Activated T-helper 17 cell treated with anti-CD3 and anti-CD28 coated beads, Interleukin-2, amount 50 U/mL, for 72 hours (primary cell): ENCODE data around the gene CAMKMT. TPM values are rescaled to one million over a fixed set of nuclear protein-coding genes. Genes with fewer than 3 reads are reported as not detected.
A peak's percentile ranks its signal among the peaks of the same experiment; 100 is the strongest.

Experiments
- ATAC-seq: fragments of 150-1000 bp; cut with Tn5 transposase; replicated peaks from 2 replicates; pipeline ENCODE4 v1.10.0; 2021; ENCODE audit warnings: mild to moderate bottlenecking, moderate library complexity
- H3K27ac Mint-ChIP-seq: one replicate; pipeline ENCODE4 v1.8.0; 2022; ENCODE audit warnings: mixed read lengths
- H3K27me3 Mint-ChIP-seq: one replicate; pipeline ENCODE4 v1.8.0; 2022; ENCODE audit warnings: mixed read lengths
- H3K36me3 Mint-ChIP-seq: one replicate; pipeline ENCODE4 v1.8.0; 2022; ENCODE audit warnings: low read depth, mild to moderate bottlenecking, mixed read lengths
- H3K4me1 Mint-ChIP-seq: one replicate; pipeline ENCODE4 v1.8.0; 2022; ENCODE audit warnings: mixed read lengths
- H3K4me3 Mint-ChIP-seq: one replicate; pipeline ENCODE4 v1.8.0; 2022; ENCODE audit warnings: mild to moderate bottlenecking, mixed read lengths
- H3K9me3 Mint-ChIP-seq: one replicate; pipeline ENCODE4 v1.8.0; 2022; ENCODE audit warnings: mixed read lengths
- total RNA-seq, 2 donors: library from RNA; stranded (reverse); gene quantifications; one replicate each; pipeline ENCODE4 v1.2.3, GENCODE V29; 2022

Gene CAMKMT
- 10 to 100 TPM; 13.4 TPM for total RNA-seq

DNA sequence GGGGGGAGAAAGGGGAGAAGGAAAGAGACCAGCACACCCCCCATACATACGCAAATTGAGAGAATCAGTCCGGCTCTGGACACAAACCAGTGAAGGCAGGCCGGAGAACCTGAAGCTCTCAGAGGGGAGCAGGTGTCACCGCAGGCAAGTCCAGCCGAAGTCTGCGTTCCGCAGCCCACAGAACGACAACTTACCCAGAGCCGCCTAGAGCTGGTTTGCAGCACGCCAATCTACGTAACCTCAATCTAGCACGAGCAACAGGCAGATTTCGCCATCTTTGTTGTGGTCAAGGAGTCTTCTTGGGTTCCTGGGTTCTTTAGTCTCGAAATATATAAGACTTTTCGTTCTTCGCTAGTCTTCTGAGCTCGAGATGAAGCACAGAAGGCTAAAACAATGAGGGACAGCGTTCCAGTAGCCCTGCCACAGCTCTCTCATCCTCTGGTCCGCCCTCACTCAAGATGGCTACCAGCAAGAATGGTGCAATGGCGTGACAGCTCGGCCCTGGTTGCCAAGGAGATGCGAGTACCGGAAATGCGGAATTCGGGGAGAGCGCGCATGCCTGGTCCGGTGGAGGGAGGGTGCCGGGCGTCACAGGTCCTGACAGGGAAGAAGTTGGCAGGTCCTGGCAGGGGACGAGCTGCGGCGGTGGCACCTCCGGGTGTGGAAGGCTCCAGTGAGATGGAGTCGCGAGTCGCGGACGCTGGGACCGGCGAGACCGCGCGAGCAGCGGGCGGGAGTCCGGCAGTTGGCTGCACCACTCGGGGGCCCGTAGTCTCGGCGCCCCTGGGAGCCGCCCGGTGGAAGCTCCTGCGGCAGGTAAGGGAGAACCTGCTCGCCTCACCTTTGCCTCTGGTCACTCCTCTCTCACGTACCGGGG, at the start of gene CAMKMT, which contains the start of gene PREPL:
TSS of gene CAMKMT (plus strand) at position 618 of the 877 bp plus-strand sequence.
TSS of gene PREPL (minus strand) at position 165 of the 877 bp plus-strand sequence. CDS start 15,152 bp downstream, outside the sequence.
- ATAC-seq = peak; percentile 88
- Mint-ChIP-seq H3K27ac (peak within 1 kb of the TSS; percentile 99), H3K36me3 (peaks cover 27% of the 10 kb centered on the region), H3K4me3 (peak within 1 kb of the TSS; percentile 99), H3K27me3 (no peaks in the 10 kb centered on the region), H3K4me1 (peaks cover 23% of the 10 kb centered on the region), H3K9me3 (no peaks in the 10 kb centered on the region)

DNA sequence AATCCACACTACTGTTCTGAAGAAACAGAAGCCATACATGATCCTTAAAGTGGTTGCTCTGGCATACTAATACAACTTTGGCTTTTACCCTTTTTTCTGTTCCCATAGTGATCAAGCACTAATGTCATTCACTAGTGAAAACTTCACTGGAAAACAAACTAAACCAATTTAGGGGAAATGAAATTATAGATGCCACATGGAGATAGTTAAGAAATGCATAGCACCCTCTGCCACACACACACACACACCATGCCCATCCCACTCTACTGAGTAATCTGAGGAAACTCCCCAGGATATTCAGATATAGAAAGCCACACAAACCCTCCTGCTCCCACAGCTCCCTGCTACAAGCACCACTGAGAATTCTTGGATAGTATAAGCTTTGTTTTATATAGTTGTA, 47.4 kb upstream of the CAMKMT start:
- Mint-ChIP-seq H3K4me1 (no peaks in the 10 kb centered on the region), H3K27ac (no peak overlapping the region), H3K27me3 (no peaks in the 10 kb centered on the region), H3K9me3 (peaks cover 14% of the 10 kb centered on the region), H3K4me3 (no peak overlapping the region), H3K36me3 (peaks cover 82% of the 10 kb centered on the region)
- no peak for ATAC-seq

DNA sequence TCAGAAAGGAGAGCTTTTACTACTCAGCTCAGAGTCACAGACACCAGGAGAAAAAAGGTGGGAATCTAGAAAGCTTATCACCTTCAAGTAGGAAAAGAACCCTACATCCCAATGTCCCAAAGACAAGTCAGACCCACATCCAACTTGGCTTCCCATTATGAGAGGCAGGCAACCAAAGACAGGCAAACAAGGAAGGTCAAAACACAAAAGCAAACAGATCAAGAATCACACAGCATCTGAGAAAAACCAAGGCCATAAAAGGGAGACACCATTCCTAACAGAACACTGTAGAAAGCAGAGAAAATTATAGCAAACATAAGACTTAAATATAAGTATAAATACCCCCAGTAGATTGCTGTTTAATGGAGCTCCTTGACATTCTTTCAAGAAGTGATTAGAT, 45.8 kb upstream of the CAMKMT start:
- Mint-ChIP-seq H3K4me1 (no peaks in the 10 kb centered on the region), H3K27me3 (no peaks in the 10 kb centered on the region), H3K27ac (no peak overlapping the region), H3K4me3 (no peak overlapping the region), H3K9me3 (peaks cover 14% of the 10 kb centered on the region), H3K36me3 (peaks cover 96% of the 10 kb centered on the region)
- ATAC-seq = no peak

DNA sequence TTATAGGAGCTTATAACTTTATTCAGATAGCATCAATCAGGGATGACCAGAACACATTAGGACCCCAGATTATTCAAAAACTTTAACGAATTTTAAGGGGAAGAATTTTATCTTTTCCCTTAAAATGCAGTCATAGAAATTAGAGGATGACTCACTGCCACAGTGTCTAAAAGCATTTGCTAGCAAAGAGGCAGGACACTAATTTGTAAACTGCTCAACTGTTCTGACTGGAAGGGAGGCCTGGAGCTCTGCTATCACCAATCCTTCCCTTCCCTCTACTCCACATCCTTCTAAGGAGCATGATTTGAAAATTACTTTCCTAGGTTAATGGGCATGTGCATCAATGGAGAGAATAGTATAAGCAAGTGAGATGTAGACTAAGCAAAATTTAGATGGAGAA, 40.9 kb upstream of the CAMKMT start:
- peaks cover 4% of the 10 kb centered on the region for H3K9me3 Mint-ChIP-seq
- no peak for ATAC-seq
- H3K27ac Mint-ChIP-seq = no peak overlapping the region
- H3K27me3 Mint-ChIP-seq = no peaks in the 10 kb centered on the region
- H3K4me3 Mint-ChIP-seq = no peak overlapping the region
- no peaks in the 10 kb centered on the region for H3K4me1 Mint-ChIP-seq
- H3K36me3 Mint-ChIP-seq = peaks cover 95% of the 10 kb centered on the region

DNA sequence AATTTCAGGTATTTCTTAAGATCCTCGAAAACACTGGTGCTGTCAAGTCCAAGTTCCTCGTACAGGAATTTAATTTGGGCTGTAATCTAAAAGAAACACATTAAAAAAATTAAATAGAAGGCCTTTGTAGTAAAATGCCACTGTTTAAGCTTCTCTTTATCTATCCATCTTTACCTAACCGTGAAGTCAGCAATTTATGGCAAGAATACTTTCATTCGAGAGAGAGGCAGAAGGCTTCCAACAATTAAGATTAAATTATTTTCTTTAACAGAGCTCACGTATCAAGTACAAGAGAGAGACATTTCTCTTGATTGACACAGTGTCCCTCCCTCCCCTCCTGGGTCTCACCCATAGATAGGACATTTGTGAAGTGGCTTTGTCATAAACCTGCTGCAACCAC, 40.4 kb upstream of the CAMKMT start:
- Mint-ChIP-seq H3K4me1 (no peaks in the 10 kb centered on the region), H3K36me3 (peaks cover 95% of the 10 kb centered on the region), H3K27me3 (no peaks in the 10 kb centered on the region), H3K4me3 (no peak overlapping the region), H3K9me3 (no peaks in the 10 kb centered on the region), H3K27ac (no peak overlapping the region)
- ATAC-seq = no peak

DNA sequence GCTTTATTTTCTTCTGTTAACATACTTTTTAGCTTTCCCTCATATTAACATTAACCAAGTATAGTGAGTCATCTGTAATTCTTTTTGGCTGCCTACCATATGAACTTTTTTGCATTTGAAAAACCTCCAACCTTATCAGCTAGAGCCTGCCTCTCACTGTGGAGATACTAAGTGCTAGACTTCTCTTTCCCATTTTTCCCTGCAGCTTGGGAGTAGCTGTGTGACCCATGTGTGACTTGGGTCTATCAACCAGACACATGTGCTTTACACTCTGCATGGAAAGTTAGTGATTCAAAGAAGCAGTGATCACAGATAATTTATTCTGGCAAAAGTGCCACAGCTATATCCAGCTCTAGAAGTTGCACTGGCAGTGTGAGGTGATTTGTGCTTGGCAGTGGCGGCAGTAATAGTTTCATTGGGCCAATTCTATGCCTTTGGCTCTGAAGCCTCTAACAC, 36.7 kb upstream of the CAMKMT start:
- Mint-ChIP-seq H3K4me1 (no peaks in the 10 kb centered on the region), H3K27me3 (no peaks in the 10 kb centered on the region), H3K27ac (no peak overlapping the region), H3K9me3 (no peaks in the 10 kb centered on the region), H3K36me3 (peaks cover 96% of the 10 kb centered on the region), H3K4me3 (no peak overlapping the region)
- ATAC-seq = no peak

DNA sequence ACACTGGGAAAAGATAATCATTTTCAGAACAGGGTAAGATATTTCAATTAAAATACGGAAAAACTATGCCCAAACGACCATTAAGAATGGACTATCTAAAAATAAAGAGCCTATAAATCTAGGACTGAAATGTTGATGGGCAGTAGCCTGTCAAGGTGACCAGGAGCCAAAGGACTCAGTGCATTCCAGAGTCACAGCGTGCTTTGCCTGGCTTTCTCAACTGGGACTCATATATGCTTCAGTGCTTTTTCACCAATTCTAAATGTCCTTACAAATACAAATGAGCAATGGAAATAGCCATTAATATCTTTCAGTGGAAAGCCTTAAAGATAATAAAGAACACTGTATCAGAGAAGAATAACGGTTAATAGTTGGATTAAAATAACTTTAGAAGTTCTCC, 35.9 kb upstream of the CAMKMT start:
- H3K9me3 Mint-ChIP-seq = no peaks in the 10 kb centered on the region
- H3K27ac Mint-ChIP-seq = no peak overlapping the region
- no peaks in the 10 kb centered on the region for H3K27me3 Mint-ChIP-seq
- H3K4me3 Mint-ChIP-seq = no peak overlapping the region
- peaks cover 96% of the 10 kb centered on the region for H3K36me3 Mint-ChIP-seq
- H3K4me1 Mint-ChIP-seq = no peaks in the 10 kb centered on the region
- ATAC-seq = no peak

DNA sequence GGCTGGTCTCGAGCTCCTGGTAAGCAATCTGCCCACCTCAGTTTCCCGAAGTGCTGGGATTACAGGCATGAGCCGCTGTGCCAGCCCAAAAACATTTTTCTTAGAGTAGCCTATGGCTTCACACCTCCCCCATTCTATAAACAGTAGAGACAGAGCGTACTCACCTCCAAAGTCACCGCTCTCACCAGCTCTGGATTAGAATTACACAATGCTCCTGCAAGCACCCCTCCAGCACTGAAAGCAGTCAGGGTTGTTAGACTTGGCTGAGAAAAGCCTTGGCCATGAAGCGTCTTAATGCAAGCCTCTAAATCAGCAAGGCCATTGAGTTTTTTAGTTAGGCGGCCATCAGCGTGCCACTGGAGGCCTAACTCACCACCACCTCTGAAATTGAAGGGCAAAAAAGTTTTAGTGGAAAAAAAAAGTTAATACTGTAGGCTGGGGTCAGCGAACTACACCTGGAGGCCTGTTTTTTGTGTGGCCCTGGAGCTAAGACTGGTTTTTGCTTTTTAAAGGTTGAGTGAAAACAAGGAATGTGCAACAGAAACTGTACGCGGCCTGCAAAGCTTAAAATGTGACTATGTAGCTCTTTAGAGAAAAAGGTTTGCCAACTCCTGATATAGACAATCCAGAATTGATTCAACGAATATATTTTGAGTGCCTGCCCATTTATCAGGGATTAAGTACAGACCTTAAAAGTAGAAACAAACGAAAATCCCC, 35.0 kb upstream of the CAMKMT start:
- ATAC-seq = no peak
- no peaks in the 10 kb centered on the region for H3K9me3 Mint-ChIP-seq
- H3K4me3 Mint-ChIP-seq = no peak overlapping the region
- no peaks in the 10 kb centered on the region for H3K4me1 Mint-ChIP-seq
- H3K36me3 Mint-ChIP-seq = peaks cover 96% of the 10 kb centered on the region
- no peaks in the 10 kb centered on the region for H3K27me3 Mint-ChIP-seq
- H3K27ac Mint-ChIP-seq = no peak overlapping the region

DNA sequence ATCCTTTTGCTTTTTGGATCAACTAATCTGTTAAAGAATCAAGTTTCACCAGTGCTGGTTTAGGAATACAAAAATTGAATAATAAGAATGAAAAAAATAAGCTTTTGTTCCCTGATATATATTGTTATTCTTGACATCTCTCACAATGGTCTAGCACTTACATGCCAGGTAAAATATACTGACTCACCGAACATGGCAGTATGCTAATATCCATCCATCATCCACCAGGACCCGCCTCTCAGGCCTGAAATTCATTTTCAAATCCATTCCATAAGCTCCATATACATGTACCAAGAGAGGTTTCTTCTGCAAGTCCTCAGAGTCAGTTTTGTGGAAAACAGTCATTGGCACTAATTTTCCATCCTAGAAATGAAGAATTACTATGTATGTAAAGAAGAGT, 33.0 kb upstream of the CAMKMT start:
- H3K4me3 Mint-ChIP-seq = no peak overlapping the region
- H3K9me3 Mint-ChIP-seq = no peaks in the 10 kb centered on the region
- H3K27me3 Mint-ChIP-seq = no peaks in the 10 kb centered on the region
- H3K4me1 Mint-ChIP-seq = no peaks in the 10 kb centered on the region
- peaks cover 93% of the 10 kb centered on the region for H3K36me3 Mint-ChIP-seq
- ATAC-seq = no peak
- no peak overlapping the region for H3K27ac Mint-ChIP-seq

DNA sequence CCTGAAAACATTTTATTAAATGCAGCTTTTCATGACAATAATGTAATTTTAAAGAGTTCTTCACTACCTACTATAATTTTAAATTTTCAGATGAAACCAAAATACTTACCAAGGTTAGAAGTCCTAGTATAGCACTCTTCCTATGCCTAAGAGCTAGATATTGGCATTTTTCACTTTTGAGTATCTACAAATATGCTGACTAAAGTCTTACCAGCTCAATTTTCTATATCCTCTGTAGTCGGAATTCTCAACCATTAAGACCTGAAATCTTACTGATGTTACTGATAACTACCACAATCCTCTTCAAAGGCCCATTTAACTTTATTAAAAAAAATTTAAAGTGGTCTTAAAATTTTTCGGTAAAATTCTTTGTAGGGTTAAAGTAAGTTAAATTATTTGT, 32.4 kb upstream of the CAMKMT start:
- H3K36me3 Mint-ChIP-seq = peaks cover 94% of the 10 kb centered on the region
- H3K27me3 Mint-ChIP-seq = no peaks in the 10 kb centered on the region
- H3K27ac Mint-ChIP-seq = no peak overlapping the region
- no peak for ATAC-seq
- no peaks in the 10 kb centered on the region for H3K9me3 Mint-ChIP-seq
- no peak overlapping the region for H3K4me3 Mint-ChIP-seq
- no peaks in the 10 kb centered on the region for H3K4me1 Mint-ChIP-seq

DNA sequence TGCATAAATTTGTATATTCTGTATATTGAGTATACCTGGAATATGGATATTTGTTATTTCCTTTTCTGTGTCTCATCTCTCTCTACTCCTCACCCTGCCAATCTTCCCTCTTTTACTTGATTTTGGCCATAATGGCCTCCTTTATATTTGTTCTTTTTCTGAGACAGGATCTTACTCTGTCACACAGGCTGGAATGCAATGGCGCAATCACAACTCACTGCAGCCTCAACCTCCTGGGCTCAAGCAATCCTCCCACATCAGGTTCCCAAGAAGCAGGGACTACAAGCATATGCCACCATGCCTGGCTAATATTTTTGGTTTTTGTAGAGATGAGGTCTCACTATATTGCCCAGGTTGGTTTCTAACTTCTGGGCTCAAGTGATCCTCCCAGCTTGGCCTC, 30.9 kb upstream of the CAMKMT start:
- Mint-ChIP-seq H3K27me3 (no peaks in the 10 kb centered on the region), H3K4me1 (no peaks in the 10 kb centered on the region), H3K9me3 (no peaks in the 10 kb centered on the region), H3K4me3 (no peak overlapping the region), H3K36me3 (peaks cover 91% of the 10 kb centered on the region), H3K27ac (no peak overlapping the region)
- ATAC-seq = no peak

DNA sequence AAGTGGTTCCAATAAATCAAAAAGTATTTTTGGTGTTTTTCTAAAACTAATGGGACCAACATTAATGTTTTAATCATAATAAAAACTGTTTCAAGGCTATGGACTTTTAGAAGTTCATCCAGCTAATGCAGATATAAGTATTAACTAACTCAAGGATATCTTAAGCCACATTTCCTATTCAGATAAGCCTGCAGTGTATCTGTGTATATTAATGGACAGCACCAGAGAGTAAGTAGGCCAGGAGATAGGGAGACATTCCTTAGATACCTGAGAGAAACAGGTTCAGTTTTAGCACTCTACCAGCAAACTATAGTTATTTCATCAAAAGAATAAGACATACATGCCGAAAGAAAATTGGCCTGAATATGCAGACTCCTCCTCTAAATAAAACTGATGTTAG, 27.8 kb upstream of the CAMKMT start:
- Mint-ChIP-seq H3K27ac (no peak overlapping the region), H3K4me3 (no peak overlapping the region), H3K4me1 (no peaks in the 10 kb centered on the region), H3K9me3 (no peaks in the 10 kb centered on the region), H3K36me3 (peaks cover 91% of the 10 kb centered on the region), H3K27me3 (no peaks in the 10 kb centered on the region)
- no peak for ATAC-seq

DNA sequence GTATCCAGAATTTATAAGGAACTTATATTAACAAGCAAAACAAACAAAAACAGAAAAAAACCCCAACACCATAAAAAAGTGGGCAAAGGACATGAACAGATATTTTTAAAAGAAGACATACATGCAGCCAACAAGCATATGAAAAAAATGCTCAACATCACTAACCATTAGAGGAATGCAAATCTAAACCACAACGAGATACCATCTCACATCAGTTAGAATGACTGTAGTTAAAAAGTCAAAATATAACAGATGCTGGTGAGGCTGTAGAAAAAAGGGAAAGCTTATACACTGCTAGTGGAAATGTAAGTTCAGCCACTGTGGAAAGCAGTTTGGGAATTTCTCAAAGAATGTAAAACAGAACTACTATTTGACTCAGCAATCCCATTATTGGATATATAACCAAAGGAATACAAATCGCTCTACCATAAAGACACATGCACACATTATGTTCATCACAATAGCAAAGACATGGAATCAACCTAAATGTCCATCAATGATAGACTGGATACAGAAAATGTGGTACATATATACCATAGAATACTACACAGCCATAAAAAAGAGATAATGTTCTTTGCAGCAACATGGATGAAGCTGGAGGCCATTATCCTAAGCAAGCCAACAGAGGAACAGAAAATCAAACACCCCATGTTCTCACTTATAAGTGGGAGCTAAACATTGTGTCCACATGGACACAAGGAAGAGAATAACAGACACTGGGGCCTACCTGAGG, 25.8 kb upstream of the CAMKMT start:
- no peaks in the 10 kb centered on the region for H3K9me3 Mint-ChIP-seq
- H3K27ac Mint-ChIP-seq = no peak overlapping the region
- H3K27me3 Mint-ChIP-seq = no peaks in the 10 kb centered on the region
- peaks cover 90% of the 10 kb centered on the region for H3K36me3 Mint-ChIP-seq
- no peak overlapping the region for H3K4me3 Mint-ChIP-seq
- ATAC-seq = no peak
- H3K4me1 Mint-ChIP-seq = no peaks in the 10 kb centered on the region

DNA sequence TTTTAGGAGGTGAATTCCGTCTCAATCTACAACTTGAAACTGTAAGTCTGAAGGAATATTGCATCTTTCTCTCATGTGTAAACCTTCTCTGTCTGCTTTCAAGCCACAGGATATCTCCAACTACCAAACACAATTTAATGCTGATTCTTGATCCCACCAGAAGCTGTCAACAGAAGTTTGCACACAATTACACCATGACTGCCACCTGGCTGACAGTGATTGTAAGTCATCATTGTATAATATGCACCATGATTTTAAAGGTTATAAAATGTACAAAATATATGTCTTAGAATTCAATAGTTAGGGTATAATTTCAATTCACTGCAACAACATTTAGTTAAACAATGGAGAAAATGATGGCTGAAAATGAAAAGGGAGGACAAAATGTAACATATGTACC, 18.9 kb upstream of the CAMKMT start:
- no peak for ATAC-seq

More for the DNA sequence above, 18.9 kb upstream of the CAMKMT start:
- Mint-ChIP-seq H3K27ac (no peak overlapping the region), H3K4me3 (no peak overlapping the region), H3K9me3 (no peaks in the 10 kb centered on the region), H3K27me3 (no peaks in the 10 kb centered on the region), H3K4me1 (no peaks in the 10 kb centered on the region), H3K36me3 (peaks cover 82% of the 10 kb centered on the region)
